Left lung (tissue), 10 donors: ENCODE results near the gene ABCA13. TPM values are rescaled to one million over a fixed set of nuclear protein-coding genes. Genes with fewer than 3 reads are reported as not detected.

Experiments
- ATAC-seq: fragments of 200-7000 bp; cut with Tn5 transposase; one replicate; pipeline ENCODE4 v1.9.1; 2020; ENCODE audit warnings: moderate library complexity
- DNase-seq, 4 donors: peaks; one replicate each; pipeline ENCODE4 v3.0.0-alpha.2; 2013 to 2020
- H3K27ac ChIP-seq, 2 donors: fragments of 200-600 bp; sonication (generic) in 1 of 2; one replicate each; pipeline versions ENCODE4 v1.5.0 to v1.8.0; 2020 to 2021
- H3K27me3 ChIP-seq, 2 donors: fragments of 200-600 bp; sonication (generic) in 1 of 2; one replicate each; pipeline versions ENCODE4 v1.5.0 to v1.8.0; 2020 to 2021
- H3K36me3 ChIP-seq, 2 donors: fragments of 200-600 bp; sonication (generic) in 1 of 2; one replicate each; pipeline versions ENCODE4 v1.5.0 to v1.8.0; 2020 to 2021
- H3K4me1 ChIP-seq, 2 donors: fragments of 200-600 bp; one replicate each; pipeline ENCODE4 v1.8.0; 2021
- H3K4me3 ChIP-seq, 2 donors: fragments of 200-600 bp; sonication (generic) in 1 of 2; one replicate each; pipeline versions ENCODE4 v1.5.0 to v1.8.0; 2020 to 2021; ENCODE audit warnings: mild to moderate bottlenecking in 1 of 2
- H3K9me3 ChIP-seq, 2 donors: fragments of 200-600 bp; sonication (generic) in 1 of 2; one replicate each; pipeline versions ENCODE4 v1.5.0 to v1.8.0; 2020 to 2021
- CTCF ChIP-seq, 2 donors: fragments of 200-600 bp; sonication (generic) in 1 of 2; IDR thresholded peaks; one replicate each; pipeline versions ENCODE4 v1.5.0 to v1.8.0; 2021; ENCODE audit warnings: antibody characterized with exemption in 2 of 2
- intact Hi-C, 2 donors: fragments of 100-400 bp; cut with DNase I; formaldehyde crosslinking; loops; one replicate each; pipeline versions ENCODE4 v1.11.2 to v1.14.2; 2022
- polyA plus RNA-seq, 6 donors: library from polyadenylated mRNA; unstranded; fragments of 120-200 nt; gene quantifications; one replicate each; pipeline ENCODE4 v1.2.1, GENCODE V29; 2013; ENCODE audit not compliant: insufficient read length in 6 of 6
- total RNA-seq, 2 donors: library from RNA; stranded (reverse); fragmentation: NEBNext Ultra II Directional; extraction: Animal tissue kit (Norgen Biotek cat#: 25700); gene quantifications; one replicate each; pipeline ENCODE4 v1.2.1, GENCODE V29; 2021
- donor health status: DM: no; HTN: yes; CAD: no.
- donor health status: DM: no; HTN: no; CAD: no.

Gene ABCA13
- total and polyA plus RNA-seq, 8 donors, result 0.55 to 2.9 (median 1.7) TPM

GRCh38 chr7:48515171-48515570, 343.9 kb downstream of the ABCA13 start:
- TF ChIP-seq CTCF (IDR thresholded peaks at IDR 0.05), result no peak
- intact Hi-C loops, result no loop called here
- no peaks in the 10 kb centered on the region for H3K4me1 ChIP-seq

GRCh38 chr7:48518092-48518491, 346.8 kb downstream of the ABCA13 start:
- Histone ChIP-seq H3K36me3 (no peaks in the 10 kb centered on the region), H3K9me3 (no peaks in the 10 kb centered on the region), H3K4me1 (no peaks in the 10 kb centered on the region), H3K27me3 (no peaks in the 10 kb centered on the region), H3K27ac (no peak overlapping the region), H3K4me3 (no peak overlapping the region)
- DNase-seq (no peak), ATAC-seq (no peak)
- intact Hi-C loops, result no loop called here
- TF ChIP-seq CTCF (IDR thresholded peaks at IDR 0.05), result no peak

More at GRCh38 chr7:48515171-48515570, 343.9 kb downstream of the ABCA13 start:
- Histone ChIP-seq H3K9me3 (no peaks in the 10 kb centered on the region), H3K36me3 (no peaks in the 10 kb centered on the region), H3K27ac (no peak overlapping the region), H3K4me3 (no peak overlapping the region), H3K27me3 (no peaks in the 10 kb centered on the region)
- no peak for ATAC-seq
- no peak for DNase-seq

GRCh38 chr7:48522692-48523091, 351.4 kb downstream of the ABCA13 start:
- Histone ChIP-seq H3K4me3 (no peak overlapping the region), H3K4me1 (no peaks in the 10 kb centered on the region), H3K27ac (no peak overlapping the region), H3K9me3 (no peaks in the 10 kb centered on the region), H3K36me3 (no peaks in the 10 kb centered on the region), H3K27me3 (no peaks in the 10 kb centered on the region)
- TF ChIP-seq CTCF (IDR thresholded peaks at IDR 0.05), result no peak
- DNase-seq (no peak), ATAC-seq (no peak)
- intact Hi-C loops, result no loop called here

- no peak for ATAC-seq
- Histone ChIP-seq H3K4me3 (no peak overlapping the region), H3K27me3 (no peaks in the 10 kb centered on the region), H3K36me3 (no peaks in the 10 kb centered on the region), H3K27ac (no peak overlapping the region), H3K9me3 (no peaks in the 10 kb centered on the region), H3K4me1 (no peaks in the 10 kb centered on the region)
- no peak for DNase-seq
- no peak for TF ChIP-seq CTCF (IDR thresholded peaks at IDR 0.05)
- intact Hi-C loops, result no loop called here
Observed at GRCh38 chr7:48525736-48526732, 354.8 kb downstream of the ABCA13 start.

- DNase-seq, result no peak
- intact Hi-C loops, result no loop called here
- Histone ChIP-seq H3K36me3 (no peaks in the 10 kb centered on the region), H3K27me3 (no peaks in the 10 kb centered on the region), H3K27ac (no peak overlapping the region), H3K9me3 (no peaks in the 10 kb centered on the region), H3K4me3 (no peak overlapping the region), H3K4me1 (no peaks in the 10 kb centered on the region)
- no peak for TF ChIP-seq CTCF (IDR thresholded peaks at IDR 0.05)
- no peak for ATAC-seq
Observed at GRCh38 chr7:48528646-48529045, 357.4 kb downstream of the ABCA13 start.
